ENCODE data around the gene RAMP1.

The RAMP1 gene

DNA sequence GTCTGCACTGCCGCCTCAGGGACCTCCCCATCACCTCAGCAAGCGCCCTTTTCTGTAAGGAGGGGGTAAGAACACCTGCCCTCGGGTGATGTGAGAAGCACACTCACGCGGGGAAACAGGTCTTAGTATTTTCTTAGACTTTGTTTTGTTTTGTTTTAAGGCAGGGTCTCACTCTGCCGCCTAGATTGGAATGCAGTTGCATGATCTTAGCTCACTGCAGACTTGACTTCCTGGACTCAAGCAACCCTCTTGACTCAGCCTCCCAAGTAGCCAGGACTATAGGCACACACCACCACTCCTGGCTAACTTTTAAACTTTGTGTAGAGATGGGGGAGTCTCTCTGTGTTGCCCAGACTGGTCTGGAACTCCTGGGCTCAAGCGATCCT lies 37.1 kb downstream of the RAMP1 start:
- no peak for DNase-seq

DNA sequence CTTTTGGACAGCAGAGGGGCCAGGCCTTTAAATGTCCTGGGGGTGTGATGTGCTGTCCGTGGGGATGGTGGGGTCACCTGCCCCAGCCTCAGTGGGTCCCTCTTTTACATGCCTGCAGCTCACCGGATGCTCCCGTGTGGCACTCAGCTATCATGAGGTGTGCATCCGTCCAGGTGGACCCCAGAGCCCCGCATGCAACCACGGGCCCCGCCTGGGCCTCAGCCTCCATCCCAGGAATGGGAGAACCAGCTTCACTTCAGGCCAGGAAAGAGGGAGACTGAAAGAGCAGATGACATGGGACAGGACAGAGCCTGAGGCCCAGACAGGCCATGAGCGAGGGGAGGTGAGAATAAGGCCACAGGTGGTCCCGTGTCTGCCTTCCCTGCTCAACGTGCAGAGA lies 37.5 kb downstream of the RAMP1 start:
- no peak for DNase-seq

DNA sequence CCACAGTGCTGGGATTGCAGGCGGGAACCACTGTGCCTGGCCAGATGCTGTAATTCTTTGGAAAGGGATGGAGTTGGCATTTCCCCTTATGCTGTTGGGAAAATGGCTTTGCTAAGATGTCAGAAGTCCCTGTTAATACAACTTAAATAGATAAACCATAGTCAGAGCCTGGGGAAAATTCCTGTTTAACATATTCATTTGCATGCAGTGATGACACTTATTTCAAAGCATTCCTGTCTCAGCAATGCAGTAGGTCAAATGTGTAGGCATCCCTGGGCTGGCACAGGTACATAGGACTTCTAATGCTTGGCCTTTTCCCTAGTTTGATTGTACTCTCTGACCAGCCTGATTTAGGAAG lies 38.6 kb downstream of the RAMP1 start:
- no peak for DNase-seq

DNA sequence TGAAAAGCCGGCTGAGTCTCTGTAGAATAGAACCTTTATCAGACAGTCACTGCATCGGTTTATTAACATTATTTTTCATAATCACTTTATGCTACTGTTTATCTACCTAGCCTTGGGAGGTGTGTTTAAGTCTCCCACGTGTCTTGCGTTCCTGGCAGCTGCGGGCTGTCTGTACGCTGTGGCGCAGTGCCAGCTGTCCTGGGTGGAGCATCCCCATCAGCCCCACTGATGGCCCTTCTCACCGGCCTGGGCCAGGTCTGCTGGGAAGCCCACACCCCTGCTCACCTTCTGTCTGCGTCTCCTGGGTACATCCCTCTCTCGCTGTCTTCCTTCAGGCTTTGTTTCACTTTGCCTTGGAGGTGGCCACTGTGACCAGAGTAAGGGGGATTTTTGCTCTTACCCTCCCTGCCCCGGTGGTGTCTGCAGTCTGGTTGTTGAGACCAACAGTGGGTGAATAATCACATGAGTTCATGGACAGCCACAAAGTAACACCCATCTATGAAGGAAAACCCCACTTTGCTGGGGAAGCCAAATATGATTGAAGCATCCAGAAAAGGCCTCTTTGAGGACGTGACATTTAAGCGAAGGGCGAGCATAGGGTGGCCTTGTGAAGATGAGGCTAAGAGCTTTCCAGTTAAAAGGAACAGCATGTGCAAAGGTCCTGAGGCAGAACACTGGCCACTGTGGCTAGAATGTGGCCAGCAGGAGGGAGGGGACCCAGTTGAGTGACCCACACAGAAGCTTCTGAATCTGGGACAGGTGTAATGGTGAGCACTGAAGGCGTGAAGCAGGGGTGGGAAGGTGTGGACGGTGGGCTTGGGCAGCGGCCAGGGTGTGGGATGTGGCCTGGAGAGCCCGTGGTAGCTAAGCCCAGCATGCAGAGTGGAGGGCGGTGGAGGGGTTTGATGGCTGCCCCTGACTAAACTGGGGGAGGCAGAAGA lies 41.7 kb downstream of the RAMP1 start:
- DNase-seq: no peak

DNA sequence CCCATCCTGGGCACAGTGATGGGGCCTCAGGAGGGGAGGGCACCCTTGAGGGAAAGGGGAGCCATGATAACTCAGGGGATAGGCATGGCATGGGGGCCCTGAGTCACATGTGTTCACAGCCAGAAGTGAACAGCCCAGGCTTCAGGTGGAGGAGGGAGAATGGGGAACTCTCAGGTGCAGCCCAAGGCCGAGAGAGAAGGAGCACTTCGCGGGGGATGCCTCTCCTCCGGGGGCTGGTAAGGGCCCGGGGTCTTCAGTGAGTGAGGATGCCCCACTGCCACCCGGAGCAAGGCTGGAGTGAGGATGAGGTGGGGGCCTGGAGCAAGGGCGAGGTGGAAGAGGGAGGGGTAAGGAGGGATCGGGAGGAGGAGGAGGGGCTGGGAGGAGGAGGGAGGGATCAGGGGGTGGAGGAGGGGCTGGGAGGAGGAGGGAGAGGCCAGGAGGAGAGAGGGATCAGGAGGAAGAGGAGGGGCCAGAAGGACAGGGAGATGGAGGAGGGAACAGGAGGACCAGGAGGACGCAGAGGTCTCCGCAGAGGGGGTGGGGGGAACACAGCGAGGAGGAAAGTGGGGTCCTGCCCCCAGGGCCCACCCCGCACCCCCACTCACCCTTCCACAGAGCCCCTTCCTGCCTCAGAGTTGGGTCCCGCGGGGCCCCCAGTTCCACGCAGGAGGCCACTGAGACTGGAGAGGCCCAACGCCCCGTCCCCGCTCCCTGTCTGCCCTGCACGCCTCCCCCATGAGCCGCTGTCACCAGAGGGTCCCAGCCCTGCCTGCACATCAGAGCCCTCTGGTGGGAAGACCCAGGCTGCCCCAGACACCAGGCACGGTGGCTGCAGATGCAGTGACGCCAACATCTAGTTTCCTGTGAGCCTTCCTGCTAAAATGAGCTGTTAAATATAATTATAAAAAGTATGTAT lies 42.8 kb downstream of the RAMP1 start:
- no peak for DNase-seq

DNA sequence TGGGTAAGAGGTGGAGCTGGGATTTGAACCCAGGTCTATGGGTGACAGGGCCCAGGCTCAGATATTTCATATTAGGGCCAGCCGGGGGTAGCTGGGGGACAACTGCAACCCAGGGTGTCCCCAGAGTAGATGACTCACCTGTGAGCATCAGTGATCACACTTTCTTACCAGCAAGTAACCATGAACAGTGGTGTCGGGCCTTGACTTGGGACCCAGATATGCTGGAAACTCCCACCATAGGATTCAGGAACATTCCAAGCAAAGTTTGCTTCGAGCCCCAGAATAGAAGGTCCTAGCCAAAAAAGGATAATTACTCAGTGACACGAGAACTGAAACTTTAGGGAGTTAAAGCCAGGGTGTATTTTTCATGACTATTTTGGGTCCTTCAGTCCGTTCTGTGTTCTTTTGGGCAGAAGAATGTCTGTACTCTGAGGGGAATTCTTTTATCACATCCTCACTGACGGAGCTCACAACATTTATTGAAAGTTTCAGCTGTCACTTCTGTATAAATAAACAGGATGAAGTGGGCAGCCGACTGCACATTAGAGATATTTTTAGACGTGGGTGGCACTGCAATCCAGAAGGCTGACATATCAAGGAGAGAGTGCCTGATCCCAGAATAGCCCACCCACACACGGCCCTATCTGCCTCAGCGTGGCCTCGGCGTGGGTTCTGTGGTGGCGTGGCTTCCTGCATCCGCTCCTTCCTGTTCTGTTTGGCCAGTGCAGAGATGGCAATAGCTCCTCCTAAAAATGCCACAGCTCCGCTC lies 45.6 kb downstream of the RAMP1 start:
- DNase-seq: peak; percentile 47

DNA sequence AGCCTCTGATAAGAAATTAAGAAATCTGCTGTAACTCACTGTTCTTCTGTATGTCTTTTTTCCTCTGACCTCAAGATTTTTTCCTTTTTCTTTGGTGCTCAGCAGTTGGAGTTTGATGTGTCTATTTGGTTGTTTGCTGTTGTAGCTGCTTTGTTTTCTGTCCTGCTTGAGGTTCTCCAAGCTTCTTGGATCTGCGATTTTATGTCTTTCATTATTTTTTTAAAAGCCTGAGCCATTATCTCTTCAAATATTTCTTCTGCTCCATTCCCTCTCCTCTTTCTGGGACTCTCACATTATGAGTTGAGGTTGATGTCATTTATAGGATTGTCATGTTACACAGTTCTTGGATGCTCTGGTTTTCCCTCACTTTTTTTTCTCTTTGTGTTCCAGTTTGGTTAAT lies 47.7 kb downstream of the RAMP1 start:
- no peak for DNase-seq

DNA sequence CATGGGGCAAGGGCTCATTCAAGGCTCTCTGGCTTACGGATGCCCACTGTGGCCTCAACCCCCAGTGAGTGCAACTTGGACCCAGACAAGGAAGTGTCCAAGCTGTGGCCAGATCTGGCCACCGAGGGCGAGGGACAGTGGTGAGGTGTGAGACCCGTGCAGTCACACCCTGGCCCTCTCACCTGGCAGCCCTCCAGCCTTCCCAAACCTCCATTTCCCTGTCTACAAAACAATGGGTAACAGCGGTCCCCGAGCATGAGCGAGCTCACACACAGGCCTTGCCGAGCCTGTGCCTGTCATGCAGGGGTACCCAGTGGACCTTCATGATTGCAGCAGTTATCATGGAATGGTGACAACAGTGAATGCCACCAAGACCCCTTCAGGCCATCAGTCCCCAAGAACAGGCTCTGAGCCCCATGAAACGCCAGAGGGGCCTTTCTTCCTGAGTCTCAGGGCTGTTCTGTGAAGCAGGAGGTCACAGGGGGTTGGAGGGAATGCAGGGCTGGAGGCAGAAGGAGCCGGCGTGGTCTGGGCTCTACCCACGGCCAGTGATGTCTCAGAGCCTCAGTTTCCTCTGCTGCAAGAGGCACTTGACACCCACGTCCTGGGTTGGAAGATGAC lies 49.8 kb downstream of the RAMP1 start:
- no peak for DNase-seq

DNA sequence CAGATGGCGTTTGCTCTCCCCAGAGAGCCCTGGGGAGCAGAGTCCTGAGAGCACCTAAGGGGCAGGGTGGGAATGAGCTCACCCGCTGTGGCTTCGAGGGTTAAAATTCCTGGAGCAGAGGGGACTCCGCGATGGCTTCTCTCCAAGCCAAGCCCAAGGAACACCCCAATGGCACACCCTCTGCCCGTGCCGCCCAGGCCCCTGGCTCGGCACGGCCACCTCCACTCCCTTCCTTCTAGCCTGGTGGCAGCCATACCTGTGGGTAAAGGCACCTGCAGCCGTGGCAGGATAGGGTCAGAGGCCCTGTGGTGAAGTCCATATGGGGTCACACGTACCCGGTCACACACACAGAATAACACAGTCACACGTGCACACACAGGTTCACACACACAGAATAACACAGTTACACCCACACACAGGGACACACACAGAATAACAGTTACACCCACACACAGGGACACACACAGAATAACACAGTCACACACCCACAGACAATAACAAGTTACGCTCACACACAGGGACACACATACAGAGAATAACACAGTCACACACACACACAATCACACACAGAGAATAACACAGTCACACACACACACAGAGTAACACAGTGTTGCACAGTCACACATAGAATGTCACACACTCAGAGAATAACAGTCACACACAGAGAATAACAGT lies 50.5 kb downstream of the RAMP1 start:
- DNase-seq: no peak

DNA sequence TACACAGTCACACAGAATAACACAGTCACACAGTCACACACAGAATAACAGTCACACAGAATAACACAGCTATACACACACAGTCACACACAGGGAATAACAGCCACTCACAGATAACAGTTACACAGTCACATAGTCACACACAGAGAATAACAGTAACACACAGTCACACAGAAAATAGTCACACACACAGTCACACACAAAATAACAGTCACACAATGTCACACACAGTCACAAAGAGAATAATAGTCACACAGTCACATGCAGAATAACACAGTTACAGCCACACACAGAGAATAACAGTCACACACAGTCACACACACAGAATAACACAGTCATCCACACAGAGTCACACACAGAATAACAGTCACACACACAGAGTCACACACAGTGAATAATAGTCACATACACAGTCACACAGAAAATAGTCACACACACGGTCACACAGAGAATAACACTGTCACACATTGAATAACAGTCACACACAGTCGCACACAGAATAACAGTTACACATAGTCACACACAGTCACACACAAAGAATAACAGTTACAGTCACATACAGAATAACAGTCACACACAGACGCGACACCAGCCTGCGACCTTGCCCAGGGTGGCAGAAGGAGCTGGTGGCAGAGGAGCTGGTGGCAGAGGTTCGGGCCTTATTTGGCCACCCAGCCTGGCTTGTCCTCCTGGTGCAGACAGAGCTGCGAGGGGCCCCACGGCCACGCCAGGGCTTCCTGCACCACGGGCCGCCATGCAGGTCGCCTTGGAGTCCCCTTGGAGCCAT lies 51.3 kb downstream of the RAMP1 start:
- DNase-seq: no peak

DNA sequence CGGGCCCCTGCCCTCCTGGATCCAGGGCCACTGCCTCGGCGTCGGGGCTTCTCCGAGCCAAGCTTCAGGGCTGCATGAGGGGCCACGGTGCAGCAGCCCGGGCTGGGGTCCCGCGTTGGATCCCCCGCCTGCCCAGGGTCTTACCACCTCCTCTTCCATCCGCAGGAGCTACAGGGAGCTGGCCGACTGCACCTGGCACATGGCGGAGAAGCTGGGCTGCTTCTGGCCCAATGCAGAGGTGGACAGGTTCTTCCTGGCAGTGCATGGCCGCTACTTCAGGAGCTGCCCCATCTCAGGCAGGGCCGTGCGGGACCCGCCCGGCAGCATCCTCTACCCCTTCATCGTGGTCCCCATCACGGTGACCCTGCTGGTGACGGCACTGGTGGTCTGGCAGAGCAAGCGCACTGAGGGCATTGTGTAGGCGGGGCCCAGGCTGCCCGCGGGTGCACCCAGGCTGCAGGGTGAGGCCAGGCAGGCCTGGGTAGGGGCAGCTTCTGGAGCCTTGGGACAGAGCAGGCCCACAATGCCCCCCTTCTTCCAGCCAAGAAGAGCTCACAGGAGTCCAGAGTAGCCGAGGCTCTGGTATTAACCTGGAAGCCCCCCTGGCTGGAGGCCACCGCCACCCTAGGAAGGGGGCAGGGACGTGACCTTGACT lies 52.1 kb downstream of the RAMP1 start:
- DNase-seq: no peak

DNA sequence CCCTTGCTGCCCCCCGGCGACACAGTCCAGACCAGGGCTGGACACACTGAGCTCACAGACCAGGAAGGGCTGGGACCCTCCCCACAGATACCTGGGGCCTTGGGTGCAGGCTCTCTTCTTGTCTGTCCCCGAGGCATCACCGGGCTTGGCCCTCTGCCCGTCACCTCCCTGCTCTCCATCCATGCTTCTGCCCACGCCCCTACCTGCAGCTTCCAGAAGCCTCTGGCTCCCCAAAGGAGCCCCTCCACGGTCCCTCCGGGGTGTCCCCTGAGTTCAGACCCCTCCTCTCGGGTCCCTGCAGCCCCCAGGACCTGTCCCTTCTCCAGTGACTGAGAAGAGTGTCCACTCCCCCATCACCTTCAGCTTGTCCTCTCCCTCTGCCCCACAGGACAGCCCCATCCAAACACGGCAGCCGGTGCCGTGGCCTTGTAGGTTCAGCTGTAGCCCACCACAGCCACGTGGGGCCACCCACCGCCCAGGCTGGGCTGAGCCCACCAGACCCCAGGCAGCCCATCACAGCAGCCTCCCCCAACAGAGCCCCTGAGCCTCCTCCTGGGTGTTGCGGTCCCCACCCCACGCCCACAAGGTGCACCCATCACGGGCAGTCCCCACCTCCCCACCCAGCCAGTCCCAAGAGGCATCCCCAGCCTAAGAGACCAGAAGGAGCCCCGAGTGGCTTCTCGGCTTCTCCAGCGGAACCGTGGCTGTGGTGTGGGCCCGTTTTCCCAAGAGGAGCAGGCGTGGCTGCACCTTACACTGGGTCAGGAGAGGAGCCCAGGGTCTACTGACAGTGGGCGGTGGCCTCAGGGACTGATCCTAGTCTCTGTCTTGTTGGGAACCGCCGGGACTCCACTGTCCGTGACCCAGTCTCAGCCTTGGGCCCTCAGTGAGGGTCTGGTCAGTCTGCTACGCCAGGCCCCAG lies 53.1 kb downstream of the RAMP1 start:
- no peak for DNase-seq

DNA sequence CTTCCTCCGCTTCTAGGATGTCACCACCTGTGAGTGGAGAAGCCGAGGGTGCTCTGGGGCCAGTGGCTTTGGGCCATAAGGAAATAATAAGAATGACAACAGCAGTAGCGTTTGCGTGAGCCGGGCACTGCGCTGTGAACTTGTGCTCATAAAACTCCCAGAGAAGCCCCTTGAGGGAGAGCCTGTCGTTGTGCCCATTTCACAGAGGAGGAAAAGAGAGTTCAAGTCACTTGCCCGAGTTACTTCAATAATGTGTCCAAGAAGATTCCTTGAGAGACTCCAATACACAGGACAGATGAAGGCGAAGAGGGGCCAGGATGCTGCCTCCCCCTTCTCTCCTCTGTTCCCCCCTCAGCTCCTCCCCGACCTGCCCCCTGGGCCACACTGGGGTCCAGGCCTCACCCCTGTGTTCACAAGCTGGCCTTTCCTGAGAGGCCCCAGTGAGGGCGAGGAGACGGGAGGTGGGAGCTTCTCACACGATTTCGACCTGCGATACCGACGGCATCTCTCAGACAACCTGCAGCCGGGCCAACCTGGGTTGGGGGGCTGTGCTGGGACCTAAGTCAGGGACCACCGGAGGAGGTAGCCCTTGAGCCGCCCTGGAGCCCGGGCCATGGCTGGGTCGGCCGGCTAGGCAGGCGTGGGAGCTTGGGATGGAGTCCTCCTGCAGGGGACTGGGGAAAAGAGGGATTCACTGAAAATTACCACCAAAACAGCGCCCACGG lies 53.9 kb downstream of the RAMP1 start:
- DNase-seq: no peak

DNA sequence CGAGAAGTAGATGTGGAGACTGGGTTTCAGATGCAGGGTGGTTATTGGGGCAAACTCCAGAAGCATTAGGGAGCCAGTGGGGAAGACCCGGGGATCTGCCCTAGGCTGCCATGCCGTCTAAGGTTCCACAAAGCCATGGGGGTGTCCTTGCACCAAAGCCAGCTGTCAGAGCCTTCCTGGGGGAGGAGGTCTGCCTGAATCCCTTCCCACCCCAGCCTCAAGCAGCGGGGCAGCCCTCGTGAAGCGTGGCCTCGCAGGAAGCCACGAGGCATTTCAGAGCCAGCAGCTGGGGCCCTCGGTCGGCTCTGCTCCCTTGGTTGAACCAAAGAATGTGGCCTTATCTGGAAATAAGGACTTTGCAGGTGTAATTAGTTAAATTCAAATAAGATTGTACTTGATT lies 56.2 kb downstream of the RAMP1 start:
- no peak for DNase-seq

DNA sequence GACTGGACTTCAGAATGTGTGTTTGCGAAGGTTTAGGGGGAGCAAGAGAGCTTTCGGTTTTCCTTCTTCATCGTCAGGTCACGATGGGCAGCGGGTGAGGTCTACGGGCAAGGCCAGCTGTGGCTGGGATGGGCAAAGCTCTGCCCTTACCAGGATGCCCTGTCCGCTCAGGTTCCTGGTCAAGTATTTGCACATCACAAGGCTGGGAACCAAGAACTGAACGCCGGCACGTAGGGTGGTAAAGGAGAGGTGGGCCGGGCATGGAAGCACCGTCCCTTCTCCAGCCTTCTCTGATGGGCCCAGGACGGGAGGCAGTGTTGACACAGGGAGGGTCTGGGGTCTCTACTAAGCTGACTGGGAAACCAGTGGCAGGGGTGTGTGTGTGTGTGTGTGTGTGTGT lies 56.9 kb downstream of the RAMP1 start:
- DNase-seq: no peak

DNA sequence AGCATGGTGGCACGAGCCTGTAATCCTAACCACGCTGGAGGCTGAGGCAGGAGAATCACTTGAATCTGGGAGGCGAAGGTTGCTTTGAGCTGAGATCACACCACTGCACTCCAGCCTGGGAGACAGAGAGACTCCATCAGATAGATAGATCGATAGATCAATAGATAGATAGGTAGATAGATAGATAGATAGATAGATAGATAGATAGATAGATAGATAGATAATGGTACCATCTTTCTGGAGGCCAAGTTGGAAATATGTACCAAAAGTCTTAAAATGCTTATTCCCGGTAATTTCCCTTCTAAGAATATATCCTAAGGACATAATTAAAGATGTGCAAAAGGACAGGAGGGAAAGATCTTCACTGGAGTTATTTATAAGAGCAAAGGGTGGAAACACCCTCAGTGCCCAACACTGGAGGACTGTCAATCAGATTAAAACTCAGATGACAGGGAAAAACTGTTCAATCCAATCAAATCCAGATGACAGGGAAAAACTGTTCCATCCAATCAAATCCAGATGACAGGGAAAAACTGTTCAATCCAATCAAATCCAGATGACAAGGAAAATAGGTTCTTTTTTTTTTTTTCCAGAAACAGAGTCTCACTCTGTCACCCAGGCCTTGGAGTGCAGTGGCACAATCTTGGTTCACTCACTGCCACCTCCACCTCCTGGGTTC lies 58.4 kb downstream of the RAMP1 start:
- no peak for DNase-seq

DNA sequence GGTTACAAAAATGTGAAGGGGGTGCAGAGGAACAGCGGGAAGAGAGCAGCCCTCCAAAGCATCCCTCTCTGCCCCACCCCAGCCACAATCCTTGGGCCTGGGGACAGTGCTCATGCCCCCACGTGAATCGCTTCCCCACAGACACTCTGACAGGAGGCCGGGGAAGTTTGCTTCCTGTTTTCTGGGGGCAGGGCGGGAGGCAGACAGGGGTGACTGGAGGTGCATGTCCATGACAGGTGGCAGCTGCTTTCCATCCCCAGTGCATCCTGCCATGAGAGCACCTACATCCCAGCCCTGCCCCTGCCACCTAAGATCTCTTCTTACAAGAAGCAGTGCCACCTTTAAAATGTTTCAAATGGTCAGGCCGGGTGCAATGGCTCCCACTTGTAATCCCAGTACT lies 60.2 kb downstream of the RAMP1 start:
- DNase-seq: no peak

DNA sequence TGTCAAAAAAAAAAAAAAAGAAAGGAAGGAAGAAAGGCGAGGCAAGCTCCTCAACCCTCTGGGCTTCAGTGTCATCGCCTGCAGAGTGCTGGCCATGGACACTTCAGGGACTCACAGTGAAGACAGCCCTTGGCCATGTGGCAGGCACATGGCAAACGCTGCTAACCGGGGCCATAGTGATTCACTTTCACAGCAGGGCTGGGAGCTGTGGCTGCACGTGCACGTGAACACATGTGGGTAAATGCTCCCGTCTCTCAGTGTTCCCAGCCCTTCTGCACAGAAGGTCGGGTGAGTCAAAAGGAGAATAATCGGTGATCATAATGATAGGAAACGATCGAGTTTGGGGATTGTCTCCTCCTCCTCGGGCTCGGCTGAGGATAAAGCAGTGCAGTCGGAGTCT lies 61.2 kb downstream of the RAMP1 start:
- DNase-seq: no peak

All from stimulated activated CD8-positive, alpha-beta memory T cell treated with anti-CD3 and anti-CD28 coated beads, Interleukin-4, amount 100 ng/mL, for 48 hours (primary cell).